DMS114 treated with DMSO at 0.1 percent for 48 hours (cell line): ENCODE results near the gene TPP2.

Experiments used
- DNase-seq: peaks from one replicate; lab custom pipeline; 2025; ENCODE audit not compliant: unreplicated experiment; lab: John Stamatoyannopoulos, UW

TPP2 gene

GRCh38 chr13:102593466-102593865, 3.3 kb upstream of the TPP2 start:
- no peak for DNase-seq

GRCh38 chr13:102597029-102597961, 509 bp downstream of the TPP2 start:
- DNase-seq: no peak

GRCh38 chr13:102598061-102598460, 1.3 kb downstream of the TPP2 start:
- no peak for DNase-seq

- no peak for DNase-seq
These were observed 2.7 kb downstream of the TPP2 start for GRCh38 chr13:102599426-102600012.

- DNase-seq: no peak
These were observed 9.9 kb downstream of the TPP2 start for GRCh38 chr13:102606537-102607309.

GRCh38 chr13:102608974-102609373, 12.2 kb downstream of the TPP2 start:
- DNase-seq: no peak

GRCh38 chr13:102609696-102610095, 12.9 kb downstream of the TPP2 start:
- no peak for DNase-seq

GRCh38 chr13:102610296-102610895, 13.6 kb downstream of the TPP2 start:
- DNase-seq: no peak

GRCh38 chr13:102617697-102618350, 21.0 kb downstream of the TPP2 start:
- DNase-seq: no peak

GRCh38 chr13:102620516-102620915, 23.7 kb downstream of the TPP2 start:
- no peak for DNase-seq

- no peak for DNase-seq
These were observed 30.1 kb downstream of the TPP2 start for GRCh38 chr13:102626928-102627327.

- no peak for DNase-seq
These were observed 31.8 kb downstream of the TPP2 start for GRCh38 chr13:102628559-102628958.

GRCh38 chr13:102631198-102631597, 34.4 kb downstream of the TPP2 start:
- no peak for DNase-seq

GRCh38 chr13:102638741-102639140, 42.0 kb downstream of the TPP2 start:
- no peak for DNase-seq

GRCh38 chr13:102642029-102642428, 45.2 kb downstream of the TPP2 start:
- DNase-seq: no peak

- no peak for DNase-seq
These were observed 45.7 kb downstream of the TPP2 start for GRCh38 chr13:102642475-102642874.

GRCh38 chr13:102643656-102644055, 46.9 kb downstream of the TPP2 start:
- no peak for DNase-seq

GRCh38 chr13:102645701-102646100, 48.9 kb downstream of the TPP2 start:
- no peak for DNase-seq

- no peak for DNase-seq
These were observed 51.3 kb downstream of the TPP2 start for GRCh38 chr13:102648046-102648445.

GRCh38 chr13:102650444-102650843, 53.7 kb downstream of the TPP2 start:
- no peak for DNase-seq

GRCh38 chr13:102651392-102651791, 54.6 kb downstream of the TPP2 start:
- no peak for DNase-seq
